Measurements from ENCODE around the gene PDK2. TPM values are rescaled to one million over a fixed set of nuclear protein-coding genes. Genes with fewer than 3 reads are reported as not detected.

The PDK2 gene
- total and polyA plus RNA-seq, 9 of the 15 experiments (the other 6 are each of a cell fraction or from before 2014, with no cell fraction given), result 0.03 to 2.5 (median 1.4) TPM

DNA sequence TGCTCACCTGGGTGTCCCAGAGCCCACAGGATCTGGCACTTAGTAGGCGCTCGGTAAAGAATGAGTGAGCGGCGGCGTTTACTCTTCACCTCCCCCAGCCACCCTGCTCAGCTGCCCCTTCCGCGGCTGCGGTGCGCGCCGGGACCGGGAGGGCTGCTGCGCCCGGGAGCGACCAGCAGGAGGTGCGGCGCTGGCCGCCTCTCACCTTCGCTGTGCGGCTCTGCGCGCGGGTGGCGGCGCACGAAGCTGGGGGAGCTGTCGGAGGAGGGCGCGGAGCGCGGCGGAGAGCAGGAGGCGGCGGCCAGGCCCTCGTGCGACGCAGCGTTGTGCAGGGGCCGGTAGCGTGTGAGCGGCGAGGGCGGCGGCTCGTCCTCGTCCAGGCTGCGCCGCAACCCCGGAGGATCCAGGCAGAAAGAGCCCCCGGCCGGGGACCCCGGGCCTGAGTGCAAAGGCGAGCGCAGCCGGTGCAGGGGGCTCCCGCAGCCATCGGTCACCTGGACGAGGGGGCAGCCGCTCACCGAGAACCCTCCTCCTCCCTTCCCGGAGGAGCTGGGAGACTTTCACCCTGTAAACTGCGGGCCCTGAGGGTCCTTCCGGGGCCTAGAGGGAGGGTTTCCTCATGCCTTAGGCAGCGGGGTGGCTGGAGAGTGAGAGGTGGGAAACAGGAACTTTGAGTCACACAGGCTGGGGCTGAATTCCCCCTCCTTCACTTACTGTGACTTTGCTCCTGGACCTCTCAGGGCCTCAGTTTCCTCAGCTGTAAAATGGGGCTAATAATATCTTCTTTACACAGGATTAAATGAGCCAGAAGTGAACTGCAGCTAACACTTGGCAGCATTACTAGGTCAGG lies 22.3 kb downstream of the PDK2 start (continued):
- TF ChIP-seq, protein P1, sequence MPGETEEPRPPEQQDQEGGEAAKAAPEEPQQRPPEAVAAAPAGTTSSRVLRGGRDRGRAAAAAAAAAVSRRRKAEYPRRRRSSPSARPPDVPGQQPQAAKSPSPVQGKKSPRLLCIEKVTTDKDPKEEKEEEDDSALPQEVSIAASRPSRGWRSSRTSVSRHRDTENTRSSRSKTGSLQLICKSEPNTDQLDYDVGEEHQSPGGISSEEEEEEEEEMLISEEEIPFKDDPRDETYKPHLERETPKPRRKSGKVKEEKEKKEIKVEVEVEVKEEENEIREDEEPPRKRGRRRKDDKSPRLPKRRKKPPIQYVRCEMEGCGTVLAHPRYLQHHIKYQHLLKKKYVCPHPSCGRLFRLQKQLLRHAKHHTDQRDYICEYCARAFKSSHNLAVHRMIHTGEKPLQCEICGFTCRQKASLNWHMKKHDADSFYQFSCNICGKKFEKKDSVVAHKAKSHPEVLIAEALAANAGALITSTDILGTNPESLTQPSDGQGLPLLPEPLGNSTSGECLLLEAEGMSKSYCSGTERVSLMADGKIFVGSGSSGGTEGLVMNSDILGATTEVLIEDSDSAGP (CRISPR knock-in tag; IDR thresholded peaks at IDR 0.05), result no peak
- TF ChIP-seq ZFP1 (CRISPR knock-in tag; IDR thresholded peaks at IDR 0.05), result no peak
- TF ChIP-seq HNRNPK (IDR thresholded peaks at IDR 0.05; ENCODE audit: low read depth, low read length, poor library complexity, severe bottlenecking), result no peak
- no peak for TF ChIP-seq SMAD3 (CRISPR knock-in tag; conservative IDR thresholded peaks at IDR 0.05)
- TF ChIP-seq, protein P2, sequence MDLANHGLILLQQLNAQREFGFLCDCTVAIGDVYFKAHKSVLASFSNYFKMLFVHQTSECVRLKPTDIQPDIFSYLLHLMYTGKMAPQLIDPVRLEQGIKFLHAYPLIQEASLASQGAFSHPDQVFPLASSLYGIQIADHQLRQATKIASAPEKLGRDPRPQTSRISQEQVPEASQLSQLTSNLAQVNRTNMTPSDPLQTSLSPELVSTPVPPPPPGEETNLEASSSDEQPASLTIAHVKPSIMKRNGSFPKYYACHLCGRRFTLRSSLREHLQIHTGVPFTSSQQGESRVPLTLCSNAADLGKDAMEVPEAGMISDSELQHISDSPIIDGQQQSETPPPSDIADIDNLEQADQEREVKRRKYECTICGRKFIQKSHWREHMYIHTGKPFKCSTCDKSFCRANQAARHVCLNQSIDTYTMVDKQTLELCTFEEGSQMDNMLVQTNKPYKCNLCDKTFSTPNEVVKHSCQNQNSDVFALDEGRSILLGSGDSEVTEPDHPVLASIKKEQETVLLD (IDR thresholded peaks at IDR 0.05), result no peak
- TF ChIP-seq, protein P3, sequence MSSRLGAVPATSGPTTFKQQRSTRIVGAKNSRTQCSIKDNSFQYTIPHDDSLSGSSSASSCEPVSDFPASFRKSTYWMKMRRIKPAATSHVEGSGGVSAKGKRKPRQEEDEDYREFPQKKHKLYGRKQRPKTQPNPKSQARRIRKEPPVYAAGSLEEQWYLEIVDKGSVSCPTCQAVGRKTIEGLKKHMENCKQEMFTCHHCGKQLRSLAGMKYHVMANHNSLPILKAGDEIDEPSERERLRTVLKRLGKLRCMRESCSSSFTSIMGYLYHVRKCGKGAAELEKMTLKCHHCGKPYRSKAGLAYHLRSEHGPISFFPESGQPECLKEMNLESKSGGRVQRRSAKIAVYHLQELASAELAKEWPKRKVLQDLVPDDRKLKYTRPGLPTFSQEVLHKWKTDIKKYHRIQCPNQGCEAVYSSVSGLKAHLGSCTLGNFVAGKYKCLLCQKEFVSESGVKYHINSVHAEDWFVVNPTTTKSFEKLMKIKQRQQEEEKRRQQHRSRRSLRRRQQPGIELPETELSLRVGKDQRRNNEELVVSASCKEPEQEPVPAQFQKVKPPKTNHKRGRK (tag; IDR thresholded peaks at IDR 0.05), result no peak
- TF ChIP-seq JUND (IDR thresholded peaks at IDR 0.05; ENCODE audit: borderline replicate concordance, low read depth, low read length), result peak; percentile 28; the same call in 1 of the 2 replicates
- no peak for TF ChIP-seq JUND (tag; IDR thresholded peaks at IDR 0.05; ENCODE audit: borderline replicate concordance, low read depth, low read length)
- no peak for TF ChIP-seq KLF16 (IDR thresholded peaks at IDR 0.05)
- TF ChIP-seq ZNF175 (CRISPR knock-in tag; IDR thresholded peaks at IDR 0.05; ENCODE audit: low read depth), result no peak
- no peak for TF ChIP-seq ADNP (tag; IDR thresholded peaks at IDR 0.05)
- TF ChIP-seq, protein P4, sequence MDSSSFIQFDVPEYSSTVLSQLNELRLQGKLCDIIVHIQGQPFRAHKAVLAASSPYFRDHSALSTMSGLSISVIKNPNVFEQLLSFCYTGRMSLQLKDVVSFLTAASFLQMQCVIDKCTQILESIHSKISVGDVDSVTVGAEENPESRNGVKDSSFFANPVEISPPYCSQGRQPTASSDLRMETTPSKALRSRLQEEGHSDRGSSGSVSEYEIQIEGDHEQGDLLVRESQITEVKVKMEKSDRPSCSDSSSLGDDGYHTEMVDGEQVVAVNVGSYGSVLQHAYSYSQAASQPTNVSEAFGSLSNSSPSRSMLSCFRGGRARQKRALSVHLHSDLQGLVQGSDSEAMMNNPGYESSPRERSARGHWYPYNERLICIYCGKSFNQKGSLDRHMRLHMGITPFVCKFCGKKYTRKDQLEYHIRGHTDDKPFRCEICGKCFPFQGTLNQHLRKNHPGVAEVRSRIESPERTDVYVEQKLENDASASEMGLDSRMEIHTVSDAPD (CRISPR knock-in tag; IDR thresholded peaks at IDR 0.05), result no peak
- no peak for TF ChIP-seq PRPF4 (IDR thresholded peaks at IDR 0.05; ENCODE audit: insufficient read depth, low read depth, low read length, poor library complexity, severe bottlenecking)
- no peak for TF ChIP-seq XRCC3 (IDR thresholded peaks at IDR 0.05)
- no peak for TF ChIP-seq TARDBP (IDR thresholded peaks at IDR 0.05)
- TF ChIP-seq SNRNP70 (optimal IDR thresholded peaks at IDR 0.05; ENCODE audit: low read depth, low read length), result no peak
- TF ChIP-seq, protein P5, sequence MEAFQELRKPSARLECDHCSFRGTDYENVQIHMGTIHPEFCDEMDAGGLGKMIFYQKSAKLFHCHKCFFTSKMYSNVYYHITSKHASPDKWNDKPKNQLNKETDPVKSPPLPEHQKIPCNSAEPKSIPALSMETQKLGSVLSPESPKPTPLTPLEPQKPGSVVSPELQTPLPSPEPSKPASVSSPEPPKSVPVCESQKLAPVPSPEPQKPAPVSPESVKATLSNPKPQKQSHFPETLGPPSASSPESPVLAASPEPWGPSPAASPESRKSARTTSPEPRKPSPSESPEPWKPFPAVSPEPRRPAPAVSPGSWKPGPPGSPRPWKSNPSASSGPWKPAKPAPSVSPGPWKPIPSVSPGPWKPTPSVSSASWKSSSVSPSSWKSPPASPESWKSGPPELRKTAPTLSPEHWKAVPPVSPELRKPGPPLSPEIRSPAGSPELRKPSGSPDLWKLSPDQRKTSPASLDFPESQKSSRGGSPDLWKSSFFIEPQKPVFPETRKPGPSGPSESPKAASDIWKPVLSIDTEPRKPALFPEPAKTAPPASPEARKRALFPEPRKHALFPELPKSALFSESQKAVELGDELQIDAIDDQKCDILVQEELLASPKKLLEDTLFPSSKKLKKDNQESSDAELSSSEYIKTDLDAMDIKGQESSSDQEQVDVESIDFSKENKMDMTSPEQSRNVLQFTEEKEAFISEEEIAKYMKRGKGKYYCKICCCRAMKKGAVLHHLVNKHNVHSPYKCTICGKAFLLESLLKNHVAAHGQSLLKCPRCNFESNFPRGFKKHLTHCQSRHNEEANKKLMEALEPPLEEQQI (IDR thresholded peaks at IDR 0.05), result no peak
- TF ChIP-seq, protein P6, sequence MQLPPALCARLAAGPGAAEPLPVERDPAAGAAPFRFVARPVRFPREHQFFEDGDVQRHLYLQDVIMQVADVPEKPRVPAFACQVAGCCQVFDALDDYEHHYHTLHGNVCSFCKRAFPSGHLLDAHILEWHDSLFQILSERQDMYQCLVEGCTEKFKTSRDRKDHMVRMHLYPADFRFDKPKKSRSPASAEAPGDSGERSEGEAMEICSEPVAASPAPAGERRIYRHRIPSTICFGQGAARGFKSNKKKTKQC (CRISPR knock-in tag; IDR thresholded peaks at IDR 0.05), result peak; percentile 53
- TF ChIP-seq NCOR1 (IDR thresholded peaks at IDR 0.05), result no peak

Data from K562 (cell line).